Cardiac muscle cell (in vitro differentiated cells and primary cell): Measurements from ENCODE around the gene PRPF40B. TPM values are rescaled to one million over a fixed set of nuclear protein-coding genes. Genes with fewer than 3 reads are reported as not detected.

Source experiments
- DNase-seq, 2 donors: peaks; one replicate each; pipeline versions ENCODE4 v3.0.0 to v3.0.0-alpha.2; 2010 to 2017; ENCODE audit warnings: low read depth in 1 of 2, low spot score in 1 of 2
- H3K27ac ChIP-seq: fragments of 200-600 bp; sonication (generic); 2 replicates; pipeline ENCODE4 v1.5.1; 2016
- H3K27me3 ChIP-seq: fragments of 200-600 bp; sonication (generic); 2 replicates; pipeline ENCODE4 v1.6.0; 2016; ENCODE audit warnings: control low read depth
- H3K36me3 ChIP-seq: fragments of 200-600 bp; sonication (generic); 2 replicates; pipeline ENCODE4 v1.5.1; 2016; ENCODE audit warnings: control low read depth
- H3K4me1 ChIP-seq: fragments of 200-600 bp; sonication (generic); 2 replicates; pipeline ENCODE4 v1.8.1; 2017; ENCODE audit warnings: low read depth, mild to moderate bottlenecking, mixed run types
- H3K4me3 ChIP-seq: fragments of 200-600 bp; sonication (generic); 2 replicates; pipeline ENCODE4 v1.5.1; 2016; ENCODE audit warnings: mild to moderate bottlenecking
- H3K9me3 ChIP-seq: fragments of 200-600 bp; sonication (generic); 2 replicates; pipeline ENCODE4 v1.5.1; 2017; ENCODE audit warnings: low read depth, mild to moderate bottlenecking, control low read depth
- polyA plus RNA-seq: library from polyadenylated mRNA; unstranded; fragments of >200 nt; fragmentation: Nextera tagmentation; extraction: Ambion mirVana; gene quantifications from 2 replicates; pipeline ENCODE4 v1.2.1, GENCODE V29; 2016
- total RNA-seq: library from RNA; depleted of rRNA; stranded (reverse); fragments of >200 nt; gene quantifications from 2 replicates; pipeline ENCODE4 v1.2.3, GENCODE V29; 2016
- TF ChIP-seq, protein P1 (sequence below): IDR thresholded peaks from 2 replicates; pipeline ENCODE4 v1.5.1; 2012; ENCODE audit warnings: low read depth, mild to moderate bottlenecking, low read length

Gene PRPF40B
- total and polyA plus RNA-seq, 2 experiments from 2014 or later = 46.4 to 52.9 TPM

DNA sequence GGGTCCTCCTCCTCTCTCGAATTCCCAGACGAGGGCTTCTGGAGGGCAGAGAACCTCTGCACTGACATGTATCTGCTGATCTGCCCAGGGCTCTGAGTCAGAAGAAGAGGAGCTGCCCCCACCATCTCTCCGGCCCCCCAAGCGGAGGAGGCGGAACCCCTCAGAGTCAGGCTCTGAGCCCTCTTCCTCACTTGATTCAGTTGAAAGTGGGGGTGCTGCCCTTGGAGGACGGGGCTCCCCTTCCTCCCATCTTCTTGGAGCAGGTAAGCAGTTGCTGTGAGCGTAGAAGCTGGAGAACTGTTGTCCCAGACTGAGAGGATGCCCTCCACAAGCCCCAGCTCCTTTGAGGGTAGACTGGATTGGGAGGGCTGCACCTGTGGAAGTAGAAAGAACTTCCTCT lies 19.8 kb downstream of the PRPF40B start:
- TF ChIP-seq, protein P1, sequence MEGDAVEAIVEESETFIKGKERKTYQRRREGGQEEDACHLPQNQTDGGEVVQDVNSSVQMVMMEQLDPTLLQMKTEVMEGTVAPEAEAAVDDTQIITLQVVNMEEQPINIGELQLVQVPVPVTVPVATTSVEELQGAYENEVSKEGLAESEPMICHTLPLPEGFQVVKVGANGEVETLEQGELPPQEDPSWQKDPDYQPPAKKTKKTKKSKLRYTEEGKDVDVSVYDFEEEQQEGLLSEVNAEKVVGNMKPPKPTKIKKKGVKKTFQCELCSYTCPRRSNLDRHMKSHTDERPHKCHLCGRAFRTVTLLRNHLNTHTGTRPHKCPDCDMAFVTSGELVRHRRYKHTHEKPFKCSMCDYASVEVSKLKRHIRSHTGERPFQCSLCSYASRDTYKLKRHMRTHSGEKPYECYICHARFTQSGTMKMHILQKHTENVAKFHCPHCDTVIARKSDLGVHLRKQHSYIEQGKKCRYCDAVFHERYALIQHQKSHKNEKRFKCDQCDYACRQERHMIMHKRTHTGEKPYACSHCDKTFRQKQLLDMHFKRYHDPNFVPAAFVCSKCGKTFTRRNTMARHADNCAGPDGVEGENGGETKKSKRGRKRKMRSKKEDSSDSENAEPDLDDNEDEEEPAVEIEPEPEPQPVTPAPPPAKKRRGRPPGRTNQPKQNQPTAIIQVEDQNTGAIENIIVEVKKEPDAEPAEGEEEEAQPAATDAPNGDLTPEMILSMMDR = no peak
- no peak for DNase-seq
- H3K4me1 ChIP-seq = peaks cover 5% of the 10 kb centered on the region
- H3K27me3 ChIP-seq = no peaks in the 10 kb centered on the region
- H3K27ac ChIP-seq = no peak overlapping the region
- peaks cover 12% of the 10 kb centered on the region for H3K36me3 ChIP-seq
- no peaks in the 10 kb centered on the region for H3K9me3 ChIP-seq
- no peak overlapping the region for H3K4me3 ChIP-seq

DNA sequence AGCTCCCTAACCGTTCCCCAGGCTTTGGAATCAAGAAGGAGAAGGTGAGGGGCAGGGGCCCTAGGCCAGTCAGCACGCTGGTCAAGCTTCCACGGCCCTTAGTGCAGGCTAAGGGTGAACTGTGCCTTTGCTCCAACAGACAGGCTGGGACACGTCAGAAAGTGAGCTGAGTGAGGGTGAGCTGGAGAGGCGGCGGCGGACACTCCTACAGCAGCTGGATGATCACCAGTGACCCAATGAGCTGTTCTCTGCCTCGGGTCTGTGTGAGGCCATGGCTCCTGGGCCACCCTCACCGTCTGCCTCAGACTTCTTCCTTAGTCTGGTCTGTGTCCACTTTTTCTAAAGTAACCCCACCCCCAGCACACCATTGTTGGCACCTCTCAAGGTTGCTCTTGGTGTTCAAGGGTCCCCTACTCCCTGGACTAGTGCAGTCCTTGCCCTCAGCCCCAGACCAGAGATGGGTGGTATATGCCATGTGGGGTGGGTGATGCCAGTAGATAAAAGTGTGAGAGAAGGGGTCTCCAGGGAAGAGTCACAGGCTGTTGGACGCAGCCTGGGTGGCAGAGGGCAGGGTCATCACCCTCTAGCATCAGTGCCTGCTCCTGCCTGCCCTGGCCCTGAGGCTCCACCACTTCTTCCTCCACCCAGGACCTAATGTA lies 20.7 kb downstream of the PRPF40B start:
- Histone ChIP-seq H3K27ac (no peak overlapping the region), H3K27me3 (no peaks in the 10 kb centered on the region), H3K4me3 (no peak overlapping the region), H3K4me1 (peaks cover 9% of the 10 kb centered on the region), H3K9me3 (no peaks in the 10 kb centered on the region), H3K36me3 (peaks cover 8% of the 10 kb centered on the region)
- DNase-seq = no peak
- TF ChIP-seq, protein P1 = no peak

DNA sequence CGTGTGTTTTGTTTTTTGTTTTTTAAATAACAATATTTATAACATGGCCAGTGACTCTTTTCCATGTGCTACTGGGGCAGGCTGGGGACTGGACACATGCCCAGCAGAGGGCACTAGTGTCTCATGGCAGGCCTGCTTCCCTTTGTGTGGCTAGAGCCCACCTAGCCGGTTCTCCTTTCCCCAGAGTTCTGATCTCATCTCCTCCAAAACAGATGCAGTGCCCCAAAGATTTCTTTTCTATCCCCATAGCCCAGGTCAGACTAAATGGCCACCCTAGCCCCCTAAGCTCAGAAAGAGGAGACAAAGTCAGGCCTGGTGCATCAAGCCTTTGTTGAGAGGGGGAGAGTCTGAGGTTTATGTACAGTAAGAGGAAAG lies 21.2 kb downstream of the PRPF40B start:
- Histone ChIP-seq H3K4me3 (no peak overlapping the region), H3K4me1 (peaks cover 10% of the 10 kb centered on the region), H3K9me3 (no peaks in the 10 kb centered on the region), H3K27ac (no peak overlapping the region), H3K27me3 (no peaks in the 10 kb centered on the region), H3K36me3 (peaks cover 7% of the 10 kb centered on the region)
- DNase-seq = peak; percentile 84 to 86
- TF ChIP-seq, protein P1 = peak; percentile 95

DNA sequence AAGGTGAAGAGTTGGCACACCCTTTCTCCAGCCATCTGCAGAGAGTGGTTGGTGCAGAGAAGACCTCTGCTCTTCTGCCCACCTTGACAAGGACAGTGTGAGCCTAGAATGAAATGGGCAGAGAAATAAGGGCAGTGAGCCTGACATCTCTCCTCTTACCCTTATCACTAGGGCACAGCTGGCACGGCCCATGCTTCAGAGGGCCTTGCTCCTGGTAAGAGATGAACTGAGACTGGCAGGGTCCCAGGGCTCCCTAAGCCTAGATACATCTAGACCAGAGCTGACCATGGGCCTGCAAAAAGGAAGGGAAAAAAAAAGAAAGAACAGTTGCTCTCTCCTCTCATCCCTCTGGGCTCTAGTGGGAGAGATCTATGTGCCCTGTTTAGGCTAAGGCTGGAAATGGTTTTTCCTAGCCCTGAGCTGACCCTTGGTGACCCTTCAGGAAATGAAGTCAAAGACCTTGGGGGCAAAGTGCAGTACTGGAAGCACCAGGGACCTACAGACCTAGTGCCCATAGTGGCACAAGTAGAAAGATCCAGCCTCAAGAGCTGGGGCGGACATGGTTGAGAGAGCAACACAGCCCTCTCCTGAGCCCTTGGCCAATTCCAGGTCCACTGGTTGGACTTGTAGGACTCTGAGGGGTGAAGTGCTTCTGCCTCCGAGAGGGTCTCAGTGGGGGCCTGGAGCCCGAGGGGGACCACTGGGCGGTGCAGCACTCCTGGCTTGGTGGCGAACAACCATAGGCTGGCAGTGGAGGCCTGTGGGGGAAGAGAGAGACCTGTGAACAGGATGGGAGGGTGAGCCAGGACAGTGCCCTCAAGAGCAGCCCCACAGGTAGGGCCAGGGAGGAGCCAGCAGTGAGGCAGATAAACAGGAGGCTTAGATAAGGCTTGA lies 22.0 kb downstream of the PRPF40B start:
- Histone ChIP-seq H3K27ac (no peak overlapping the region), H3K4me1 (peaks cover 10% of the 10 kb centered on the region), H3K27me3 (no peaks in the 10 kb centered on the region), H3K4me3 (no peak overlapping the region), H3K36me3 (peaks cover 5% of the 10 kb centered on the region), H3K9me3 (no peaks in the 10 kb centered on the region)
- no peak for DNase-seq
- TF ChIP-seq, protein P1 = no peak

DNA sequence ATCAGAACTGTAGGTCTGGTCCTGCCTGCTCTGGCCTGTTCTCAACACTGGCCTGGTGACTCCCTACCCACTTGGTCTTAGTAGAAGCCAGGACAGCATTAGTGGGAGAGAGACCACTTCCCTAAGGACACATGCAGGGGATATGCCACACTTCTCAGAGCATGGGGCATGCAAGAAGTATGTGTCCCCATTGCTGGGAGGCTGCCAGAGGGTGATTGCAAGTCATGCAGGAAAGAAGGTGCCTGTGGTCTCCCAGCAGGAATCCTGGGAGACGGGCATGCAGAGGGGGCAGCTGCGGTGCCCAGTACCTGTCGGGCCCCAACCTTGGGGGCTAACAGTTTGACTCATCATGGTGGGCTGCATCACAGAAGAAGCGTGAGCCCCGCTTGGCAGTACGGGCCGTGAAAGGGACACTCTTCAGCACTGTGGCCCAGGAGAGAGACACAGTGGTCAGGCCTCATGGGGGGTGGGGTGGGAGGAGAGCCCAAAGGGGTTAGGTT lies 23.0 kb downstream of the PRPF40B start:
- no peak for DNase-seq
- H3K4me3 ChIP-seq = no peak overlapping the region
- no peaks in the 10 kb centered on the region for H3K9me3 ChIP-seq
- no peaks in the 10 kb centered on the region for H3K27me3 ChIP-seq
- H3K27ac ChIP-seq = no peak overlapping the region
- peaks cover 10% of the 10 kb centered on the region for H3K4me1 ChIP-seq
- peaks cover 5% of the 10 kb centered on the region for H3K36me3 ChIP-seq
- TF ChIP-seq, protein P1 = no peak
